Activated T-cell treated with anti-CD3 and anti-CD28 coated beads, Interleukin-2, amount 50 U/mL, for 1 hour (primary cell): Measurements from ENCODE around the gene CIAO2B.

ENCODE experiments used
- DNase-seq: peaks from one replicate; pipeline ENCODE4 v3.0.0-alpha.2; 2020

CIAO2B gene

GRCh38 chr16:66919569-66920298 lies 14.5 kb downstream of the CIAO2B start:
- DNase-seq = no peak

- no peak for DNase-seq
These were observed 15.2 kb downstream of the CIAO2B start, which contains the start of gene CDH16 for GRCh38 chr16:66918803-66919568. TSS of gene CDH16 (minus strand) at chr16:66918885. CDS start at chr16:66918065, 820 bp downstream.

- DNase-seq = no peak
These were observed 15.8 kb downstream of the CIAO2B start for GRCh38 chr16:66918355-66918754.

GRCh38 chr16:66917741-66918140 lies 16.5 kb downstream of the CIAO2B start:
- DNase-seq = no peak

GRCh38 chr16:66916518-66916917 lies 17.7 kb downstream of the CIAO2B start:
- DNase-seq = no peak

- DNase-seq = no peak
These were observed 19.2 kb downstream of the CIAO2B start for GRCh38 chr16:66915041-66915440.

GRCh38 chr16:66914541-66914940 lies 19.7 kb downstream of the CIAO2B start:
- DNase-seq = no peak

- DNase-seq = no peak
These were observed 20.5 kb downstream of the CIAO2B start for GRCh38 chr16:66913711-66914110.

- DNase-seq = no peak
These were observed 21.1 kb downstream of the CIAO2B start for GRCh38 chr16:66913081-66913480.

- DNase-seq = no peak
These were observed 22.4 kb downstream of the CIAO2B start for GRCh38 chr16:66911801-66912200.

GRCh38 chr16:66911112-66911511 lies 23.1 kb downstream of the CIAO2B start:
- no peak for DNase-seq

GRCh38 chr16:66910175-66910940 lies 23.8 kb downstream of the CIAO2B start:
- DNase-seq = no peak

- no peak for DNase-seq
These were observed 25.2 kb downstream of the CIAO2B start for GRCh38 chr16:66908762-66909559.

- DNase-seq = no peak
These were observed 26.1 kb downstream of the CIAO2B start for GRCh38 chr16:66908116-66908515.

GRCh38 chr16:66906916-66907836 lies 27.0 kb downstream of the CIAO2B start:
- no peak for DNase-seq

- no peak for DNase-seq
These were observed 28.3 kb downstream of the CIAO2B start for GRCh38 chr16:66905633-66906539.

- no peak for DNase-seq
These were observed 29.2 kb downstream of the CIAO2B start for GRCh38 chr16:66904846-66905632.

GRCh38 chr16:66904428-66904845 lies 29.8 kb downstream of the CIAO2B start:
- DNase-seq = no peak
